Coronary artery (tissue), 2 donors: ENCODE measurements around the gene TSPAN9.

Experiments
- DNase-seq: peaks from one replicate; pipeline ENCODE4 v3.0.0-alpha.2; 2017; ENCODE audit warnings: low spot score
- H3K27ac ChIP-seq, 2 donors: fragments of 200-600 bp; sonication (generic); one replicate each; pipeline ENCODE4 v1.5.1; 2016 to 2019
- H3K4me3 ChIP-seq: fragments of 200-600 bp; sonication (generic); 2 replicates; pipeline ENCODE4 v1.5.1; 2016; ENCODE audit warnings: mild to moderate bottlenecking, moderate library complexity
- TF ChIP-seq, protein P1 (sequence below): fragments of 200-600 bp; sonication (generic); IDR thresholded peaks from one replicate; pipeline ENCODE4 v1.5.1; 2019; ENCODE audit warnings: antibody characterized with exemption

TSPAN9 gene

DNA sequence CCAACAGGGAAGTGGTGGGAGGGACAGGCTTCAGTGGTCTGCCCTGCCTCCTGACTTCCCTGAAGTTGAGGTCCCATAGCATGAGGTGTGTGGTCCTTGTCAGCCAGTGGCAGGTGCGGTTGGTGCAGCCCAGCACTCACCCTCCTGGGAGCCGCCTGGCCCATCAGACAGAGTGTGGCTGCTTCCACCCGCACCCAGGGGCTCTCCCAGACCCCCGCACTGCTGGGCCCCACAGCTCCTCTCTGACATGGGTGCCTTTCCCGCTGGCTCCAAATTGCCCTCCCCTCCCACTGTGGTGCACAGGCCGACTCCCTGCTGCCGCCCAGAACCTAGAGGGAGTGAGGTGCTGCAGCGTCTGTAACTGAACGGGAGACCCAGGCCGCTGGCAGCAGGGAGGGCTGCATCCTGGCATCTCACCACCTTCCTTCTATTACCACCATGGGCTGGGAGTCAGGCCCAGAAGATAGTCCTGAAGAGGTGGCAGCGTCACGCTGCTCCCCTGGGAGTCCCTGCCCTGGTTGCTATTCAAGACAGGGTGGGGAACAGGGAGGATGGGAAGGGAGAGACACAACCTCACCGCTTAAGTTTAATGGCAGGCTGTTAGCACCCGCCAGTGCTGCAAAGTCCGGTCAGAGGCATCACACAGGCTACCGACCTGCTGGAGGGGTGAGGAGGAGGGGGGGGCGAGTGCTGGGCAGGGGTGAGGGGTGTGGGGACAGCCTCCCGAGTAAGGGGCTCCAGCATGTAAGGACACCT, 233.3 kb downstream of the TSPAN9 start:
- TF ChIP-seq, protein P1, sequence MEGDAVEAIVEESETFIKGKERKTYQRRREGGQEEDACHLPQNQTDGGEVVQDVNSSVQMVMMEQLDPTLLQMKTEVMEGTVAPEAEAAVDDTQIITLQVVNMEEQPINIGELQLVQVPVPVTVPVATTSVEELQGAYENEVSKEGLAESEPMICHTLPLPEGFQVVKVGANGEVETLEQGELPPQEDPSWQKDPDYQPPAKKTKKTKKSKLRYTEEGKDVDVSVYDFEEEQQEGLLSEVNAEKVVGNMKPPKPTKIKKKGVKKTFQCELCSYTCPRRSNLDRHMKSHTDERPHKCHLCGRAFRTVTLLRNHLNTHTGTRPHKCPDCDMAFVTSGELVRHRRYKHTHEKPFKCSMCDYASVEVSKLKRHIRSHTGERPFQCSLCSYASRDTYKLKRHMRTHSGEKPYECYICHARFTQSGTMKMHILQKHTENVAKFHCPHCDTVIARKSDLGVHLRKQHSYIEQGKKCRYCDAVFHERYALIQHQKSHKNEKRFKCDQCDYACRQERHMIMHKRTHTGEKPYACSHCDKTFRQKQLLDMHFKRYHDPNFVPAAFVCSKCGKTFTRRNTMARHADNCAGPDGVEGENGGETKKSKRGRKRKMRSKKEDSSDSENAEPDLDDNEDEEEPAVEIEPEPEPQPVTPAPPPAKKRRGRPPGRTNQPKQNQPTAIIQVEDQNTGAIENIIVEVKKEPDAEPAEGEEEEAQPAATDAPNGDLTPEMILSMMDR: no peak
- DNase-seq: no peak

DNA sequence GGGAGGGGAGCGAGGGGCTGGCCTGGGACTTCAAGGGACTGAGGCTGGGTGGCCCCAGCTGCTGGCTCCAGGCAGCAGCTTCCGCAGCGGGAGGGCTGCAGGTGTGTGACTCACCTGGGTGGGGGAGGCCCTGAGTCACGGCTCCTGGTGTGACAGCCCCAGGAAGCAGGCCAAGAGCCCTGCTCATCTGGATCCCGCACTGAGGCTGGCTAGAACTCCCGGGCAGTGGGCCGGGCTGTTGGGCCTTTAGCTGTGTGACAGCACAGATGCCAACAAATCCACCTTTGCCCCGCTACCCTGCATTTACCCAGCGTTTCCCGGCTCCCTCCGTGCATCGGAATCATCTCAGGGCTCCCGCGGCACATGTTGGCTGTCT, 233.8 kb downstream of the TSPAN9 start:
- H3K27ac ChIP-seq: no peak overlapping the region
- TF ChIP-seq, protein P1: no peak
- DNase-seq: no peak
- H3K4me3 ChIP-seq: no peak overlapping the region

More for the DNA sequence above, 233.3 kb downstream of the TSPAN9 start:
- no peak overlapping the region for H3K27ac ChIP-seq
- no peak overlapping the region for H3K4me3 ChIP-seq

DNA sequence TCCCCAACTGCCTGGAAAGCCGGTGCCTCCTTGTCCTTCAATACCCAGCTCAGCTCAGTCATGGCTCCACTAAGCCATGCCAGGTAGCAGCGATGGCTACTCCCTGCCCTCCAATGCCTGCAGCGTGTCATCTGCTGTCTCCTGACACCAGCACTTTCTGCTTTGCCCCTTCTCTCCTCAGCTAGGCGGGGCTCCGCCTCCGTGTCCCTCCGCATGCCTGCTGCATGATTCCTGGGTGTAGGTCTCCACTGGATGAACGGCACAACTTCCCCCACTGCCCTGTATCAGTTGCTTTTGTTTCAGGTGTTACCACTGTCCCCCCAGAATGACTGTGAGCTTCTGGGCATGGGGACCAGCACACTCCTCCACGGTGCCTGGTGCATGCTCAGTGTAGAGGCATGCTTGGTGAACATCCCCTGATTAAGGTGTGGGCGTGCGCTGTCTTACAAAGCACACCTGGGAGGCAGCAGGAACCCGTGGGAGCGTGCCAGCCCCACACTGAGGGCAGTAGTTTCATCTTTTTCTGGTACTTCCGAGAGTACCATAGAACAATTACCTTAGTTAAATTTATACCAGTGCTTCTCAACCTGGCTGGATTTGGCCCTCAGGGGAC, 234.4 kb downstream of the TSPAN9 start:
- TF ChIP-seq, protein P1: no peak
- H3K4me3 ChIP-seq: no peak overlapping the region
- no peak for DNase-seq
- no peak overlapping the region for H3K27ac ChIP-seq

DNA sequence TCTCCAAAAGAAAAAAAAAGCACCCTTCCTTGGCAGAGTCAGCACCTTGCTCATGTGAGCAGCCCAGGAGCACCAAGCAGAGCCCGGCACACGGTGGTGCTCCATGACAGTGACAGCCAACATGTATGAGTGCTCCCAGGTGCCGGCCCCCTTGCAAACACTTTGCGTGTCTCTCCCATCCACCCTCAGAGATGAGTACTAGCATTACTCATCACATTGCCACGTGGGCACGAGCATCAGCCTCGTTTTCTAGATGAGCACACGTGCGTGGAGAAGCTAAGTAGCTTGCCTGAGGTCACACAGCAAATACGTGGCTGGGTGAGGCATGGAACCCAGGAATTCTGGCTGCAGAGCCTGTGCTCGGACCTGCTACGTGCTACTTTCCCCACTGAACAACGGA, 235.9 kb downstream of the TSPAN9 start:
- no peak for DNase-seq
- Histone ChIP-seq H3K4me3 (no peak overlapping the region), H3K27ac (no peak overlapping the region)
- TF ChIP-seq, protein P1: no peak

DNA sequence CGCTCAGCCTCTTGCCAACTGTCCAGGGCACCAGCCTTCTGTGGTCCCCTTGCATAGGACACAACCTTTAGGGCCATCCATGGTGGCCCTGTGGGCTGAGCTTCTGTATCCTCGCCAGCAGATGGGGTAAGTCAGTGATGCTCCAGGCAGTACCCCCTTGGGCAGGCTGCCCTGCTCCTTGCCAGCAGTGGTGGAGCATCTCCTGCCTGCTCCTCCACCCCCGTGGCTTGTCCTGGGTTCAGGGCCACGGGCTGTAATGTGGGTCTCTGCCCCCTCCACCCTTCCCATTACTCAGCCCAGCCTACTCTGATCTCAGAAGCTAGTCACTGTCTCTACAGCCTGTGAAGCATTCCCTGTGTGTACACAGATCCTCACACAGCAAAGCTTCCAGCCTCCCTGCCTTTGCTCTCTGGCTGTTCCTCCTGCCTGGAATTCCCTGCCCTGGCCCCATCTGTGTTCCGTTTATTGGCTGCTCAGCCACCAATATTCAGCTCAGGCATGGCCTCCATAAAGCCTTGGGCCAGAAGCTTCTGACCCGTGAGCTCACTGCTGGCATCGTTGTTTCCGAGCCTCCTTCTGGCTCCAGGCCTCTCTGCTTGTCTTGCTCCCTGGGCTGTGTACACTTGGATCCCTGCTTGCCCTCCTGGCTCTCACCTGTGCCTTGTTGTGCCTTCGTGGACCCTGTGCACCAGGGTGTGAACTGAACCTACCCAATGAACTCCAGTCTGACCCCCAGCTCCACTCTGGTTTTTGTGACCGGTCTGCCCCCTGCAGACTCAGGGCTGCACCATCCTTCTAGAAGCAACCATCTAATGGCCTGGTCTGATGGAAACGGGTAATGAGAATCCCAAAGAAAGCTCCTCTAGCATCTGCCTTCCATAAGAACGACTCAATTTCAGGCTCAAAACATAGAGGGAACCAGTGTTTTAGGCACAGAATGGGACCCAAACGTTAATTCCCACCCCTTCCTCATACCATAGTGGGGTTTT, 236.8 kb downstream of the TSPAN9 start:
- H3K4me3 ChIP-seq: no peak overlapping the region
- TF ChIP-seq, protein P1: no peak
- no peak overlapping the region for H3K27ac ChIP-seq
- DNase-seq: no peak

DNA sequence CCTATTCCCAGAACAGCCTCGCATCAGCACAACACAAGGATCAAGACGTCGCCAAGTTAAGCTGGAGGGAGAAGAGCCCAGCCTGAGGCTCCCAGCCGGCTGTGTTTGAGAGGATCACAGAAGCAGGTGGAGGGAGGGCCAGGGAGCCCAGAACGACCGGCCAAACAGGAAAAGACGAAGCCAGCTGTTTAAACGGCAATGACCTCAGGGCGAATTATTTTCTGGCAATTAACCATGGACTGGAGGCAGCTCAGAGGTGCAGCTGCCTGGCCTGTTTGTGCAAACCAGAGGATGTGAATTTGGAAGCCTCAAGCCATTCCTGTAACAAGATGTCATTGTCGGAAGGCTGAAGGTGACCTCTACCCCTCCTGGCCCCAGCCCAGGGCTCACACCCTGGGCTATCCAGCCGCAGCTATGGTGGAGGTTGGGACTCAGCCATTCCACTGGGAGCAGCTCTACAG, 238.1 kb downstream of the TSPAN9 start:
- TF ChIP-seq, protein P1: no peak
- no peak for DNase-seq
- H3K27ac ChIP-seq: no peak overlapping the region

More for the DNA sequence above, 238.1 kb downstream of the TSPAN9 start:
- H3K4me3 ChIP-seq: no peak overlapping the region
